ENCODE results near the gene FAM3A.

- TF ChIP-seq, protein P1, sequence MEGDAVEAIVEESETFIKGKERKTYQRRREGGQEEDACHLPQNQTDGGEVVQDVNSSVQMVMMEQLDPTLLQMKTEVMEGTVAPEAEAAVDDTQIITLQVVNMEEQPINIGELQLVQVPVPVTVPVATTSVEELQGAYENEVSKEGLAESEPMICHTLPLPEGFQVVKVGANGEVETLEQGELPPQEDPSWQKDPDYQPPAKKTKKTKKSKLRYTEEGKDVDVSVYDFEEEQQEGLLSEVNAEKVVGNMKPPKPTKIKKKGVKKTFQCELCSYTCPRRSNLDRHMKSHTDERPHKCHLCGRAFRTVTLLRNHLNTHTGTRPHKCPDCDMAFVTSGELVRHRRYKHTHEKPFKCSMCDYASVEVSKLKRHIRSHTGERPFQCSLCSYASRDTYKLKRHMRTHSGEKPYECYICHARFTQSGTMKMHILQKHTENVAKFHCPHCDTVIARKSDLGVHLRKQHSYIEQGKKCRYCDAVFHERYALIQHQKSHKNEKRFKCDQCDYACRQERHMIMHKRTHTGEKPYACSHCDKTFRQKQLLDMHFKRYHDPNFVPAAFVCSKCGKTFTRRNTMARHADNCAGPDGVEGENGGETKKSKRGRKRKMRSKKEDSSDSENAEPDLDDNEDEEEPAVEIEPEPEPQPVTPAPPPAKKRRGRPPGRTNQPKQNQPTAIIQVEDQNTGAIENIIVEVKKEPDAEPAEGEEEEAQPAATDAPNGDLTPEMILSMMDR (IDR thresholded peaks at IDR 0.05 in 2 of 3, conservative IDR thresholded peaks at IDR 0.05 in 1 of 3; ENCODE audit: control insufficient read depth in 2 of 3, extremely low read depth in 1 of 3, insufficient read depth in 1 of 3, low read depth in 3 of 3, low read length in 3 of 3): no peak
- TF ChIP-seq SP1 (IDR thresholded peaks at IDR 0.05; ENCODE audit: low read depth, low read length) (no peak), USF2 (IDR thresholded peaks at IDR 0.05; ENCODE audit: borderline replicate concordance, low read depth, low read length) (no peak), ETV6 (conservative IDR thresholded peaks at IDR 0.05 in 1 of 2, IDR thresholded peaks at IDR 0.05 in 1 of 2; ENCODE audit: borderline replicate concordance in 1 of 2, low read depth in 1 of 2) (no peak), ESRRA (IDR thresholded peaks at IDR 0.05; ENCODE audit: low read length) (no peak), RAD21 (IDR thresholded peaks at IDR 0.05; ENCODE audit: insufficient read depth, low read depth, low read length) (no peak), CBX3 (IDR thresholded peaks at IDR 0.05; ENCODE audit: borderline replicate concordance, low read depth) (no peak), RAD51 (IDR thresholded peaks at IDR 0.05) (no peak), YY1 (IDR thresholded peaks at IDR 0.05; ENCODE audit: low read depth, low read length) (no peak), EP300 (IDR thresholded peaks at IDR 0.05; ENCODE audit: borderline replicate concordance in 1 of 2, control insufficient read depth in 1 of 2, low read depth in 2 of 2, low read length in 2 of 2) (no peak), TCF7 (IDR thresholded peaks at IDR 0.05; ENCODE audit: borderline replicate concordance) (no peak), ZNF384 (IDR thresholded peaks at IDR 0.05; ENCODE audit: borderline replicate concordance, low read depth, low read length) (no peak)
These were observed 58.4 kb downstream of the FAM3A start for GRCh38 chrX:154457491-154458115.
